GM12891 (cell line): ENCODE data around the gene PLIN3.

Experiments
- PAX5 ChIP-seq: IDR thresholded peaks from 2 replicates; pipeline ENCODE4 v1.6.1; 2011; ENCODE audit warnings: low read length, moderate library complexity, mild to moderate bottlenecking; ENCODE audit not compliant: insufficient read depth, severe bottlenecking
- POLR2A ChIP-seq: IDR thresholded peaks from 2 replicates; pipeline ENCODE4 v1.6.1; 2011; ENCODE audit warnings: low read depth, low read length, control low read depth
- POLR2AphosphoS5 ChIP-seq: IDR thresholded peaks from 2 replicates; pipeline ENCODE4 v1.6.1; 2011; ENCODE audit warnings: low read depth, low read length, control low read depth
- POU2F2 ChIP-seq: IDR thresholded peaks from 2 replicates; pipeline ENCODE4 v1.6.1; 2011; ENCODE audit warnings: low read depth, mild to moderate bottlenecking, control low read depth, low read length, moderate library complexity
- SPI1 ChIP-seq: IDR thresholded peaks from 2 replicates; pipeline ENCODE4 v1.6.1; 2011; ENCODE audit warnings: low read depth, low read length, control low read depth
- TAF1 ChIP-seq: IDR thresholded peaks from 2 replicates; pipeline ENCODE4 v1.6.1; 2011; ENCODE audit warnings: low read depth, low read length, control low read depth

- TF ChIP-seq TAF1 (no peak), POLR2A (no peak), POLR2AphosphoS5 (no peak), PAX5 (no peak), SPI1 (no peak), POU2F2 (no peak)
Observed at GRCh38 chr19:4844348-4845179, 22.9 kb downstream of the PLIN3 start.
